ENCODE measurements around the gene H2BK1. TPM values are rescaled to one million over a fixed set of nuclear protein-coding genes. Genes with fewer than 3 reads are reported as not detected.
A peak's percentile ranks its signal among the peaks of the same experiment; 100 is the strongest.

Gene H2BK1
- total and polyA plus RNA-seq, 11 donors = not detected

DNA sequence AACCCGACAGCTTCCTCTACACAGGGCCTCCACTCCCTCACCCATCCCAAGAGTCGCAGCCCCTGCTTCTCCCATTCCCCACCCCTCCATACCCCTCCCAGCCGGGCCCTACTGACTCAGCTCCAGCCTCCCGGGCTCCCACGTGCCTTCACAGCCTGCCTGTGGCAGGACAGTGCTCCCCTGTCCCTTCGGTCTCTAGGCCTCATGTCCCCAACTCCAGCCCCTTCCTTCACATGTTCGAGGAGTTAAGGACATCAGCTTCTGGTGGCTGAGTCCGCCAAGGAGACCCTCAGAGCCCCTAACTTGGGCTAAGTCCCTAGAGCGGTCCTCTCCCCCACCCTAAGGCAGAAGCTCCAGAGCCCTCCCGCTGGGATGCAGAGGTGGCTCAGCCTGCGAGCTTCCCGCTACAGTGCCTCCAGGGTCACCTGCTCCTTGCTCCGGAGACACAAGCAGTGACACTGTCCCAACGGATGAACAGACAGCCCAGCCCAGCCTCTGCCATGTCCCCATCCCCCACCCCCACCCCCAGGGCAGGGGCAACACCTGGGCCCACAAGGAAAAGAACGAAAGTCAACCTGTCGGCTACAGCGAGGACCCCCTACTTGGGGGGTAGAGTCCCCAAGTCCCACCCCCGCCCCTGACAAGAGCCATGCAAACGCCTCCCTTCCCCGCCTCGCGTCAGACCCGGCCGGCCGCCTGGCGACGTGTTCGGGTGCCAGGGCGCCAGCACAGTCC is 37.5 kb upstream of the H2BK1 start:
- Histone ChIP-seq H3K36me3 (no peaks in the 10 kb centered on the region), H3K4me1 (peaks cover 4 to 92% (median 67%) of the 10 kb centered on the region in 12 donors), H3K4me3 (peak overlapping the region; percentile 58 to 88 (median 76)), H3K27me3 (peaks cover 0 to 54% (median 7%) of the 10 kb centered on the region in 9 donors), H3K9me3 (no peaks in the 10 kb centered on the region), H3K27ac (peak overlapping the region; percentile 86 to 100 (median 97))
- DNase-seq (peak in 1 of 5 donors; percentile 43), ATAC-seq (peak in 2 of 4 donors; percentile 7 to 17)
- TF ChIP-seq POLR2A (IDR thresholded peaks at IDR 0.05) = no peak
- TF ChIP-seq, protein P1, sequence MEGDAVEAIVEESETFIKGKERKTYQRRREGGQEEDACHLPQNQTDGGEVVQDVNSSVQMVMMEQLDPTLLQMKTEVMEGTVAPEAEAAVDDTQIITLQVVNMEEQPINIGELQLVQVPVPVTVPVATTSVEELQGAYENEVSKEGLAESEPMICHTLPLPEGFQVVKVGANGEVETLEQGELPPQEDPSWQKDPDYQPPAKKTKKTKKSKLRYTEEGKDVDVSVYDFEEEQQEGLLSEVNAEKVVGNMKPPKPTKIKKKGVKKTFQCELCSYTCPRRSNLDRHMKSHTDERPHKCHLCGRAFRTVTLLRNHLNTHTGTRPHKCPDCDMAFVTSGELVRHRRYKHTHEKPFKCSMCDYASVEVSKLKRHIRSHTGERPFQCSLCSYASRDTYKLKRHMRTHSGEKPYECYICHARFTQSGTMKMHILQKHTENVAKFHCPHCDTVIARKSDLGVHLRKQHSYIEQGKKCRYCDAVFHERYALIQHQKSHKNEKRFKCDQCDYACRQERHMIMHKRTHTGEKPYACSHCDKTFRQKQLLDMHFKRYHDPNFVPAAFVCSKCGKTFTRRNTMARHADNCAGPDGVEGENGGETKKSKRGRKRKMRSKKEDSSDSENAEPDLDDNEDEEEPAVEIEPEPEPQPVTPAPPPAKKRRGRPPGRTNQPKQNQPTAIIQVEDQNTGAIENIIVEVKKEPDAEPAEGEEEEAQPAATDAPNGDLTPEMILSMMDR (IDR thresholded peaks at IDR 0.05) = no peak
- intact Hi-C loops (cut with DNase I) = loop anchor here in 9 of 10 donors (2.0 to 10.0 kb wide), 5 partner anchors 55 to 125 kb away; no protein-coding TSS in a partner anchor
- 6 to 9% (median 7%) methylated on average over 14 to 29 of the region's 29 CpGs for WGBS, 4 donors

DNA sequence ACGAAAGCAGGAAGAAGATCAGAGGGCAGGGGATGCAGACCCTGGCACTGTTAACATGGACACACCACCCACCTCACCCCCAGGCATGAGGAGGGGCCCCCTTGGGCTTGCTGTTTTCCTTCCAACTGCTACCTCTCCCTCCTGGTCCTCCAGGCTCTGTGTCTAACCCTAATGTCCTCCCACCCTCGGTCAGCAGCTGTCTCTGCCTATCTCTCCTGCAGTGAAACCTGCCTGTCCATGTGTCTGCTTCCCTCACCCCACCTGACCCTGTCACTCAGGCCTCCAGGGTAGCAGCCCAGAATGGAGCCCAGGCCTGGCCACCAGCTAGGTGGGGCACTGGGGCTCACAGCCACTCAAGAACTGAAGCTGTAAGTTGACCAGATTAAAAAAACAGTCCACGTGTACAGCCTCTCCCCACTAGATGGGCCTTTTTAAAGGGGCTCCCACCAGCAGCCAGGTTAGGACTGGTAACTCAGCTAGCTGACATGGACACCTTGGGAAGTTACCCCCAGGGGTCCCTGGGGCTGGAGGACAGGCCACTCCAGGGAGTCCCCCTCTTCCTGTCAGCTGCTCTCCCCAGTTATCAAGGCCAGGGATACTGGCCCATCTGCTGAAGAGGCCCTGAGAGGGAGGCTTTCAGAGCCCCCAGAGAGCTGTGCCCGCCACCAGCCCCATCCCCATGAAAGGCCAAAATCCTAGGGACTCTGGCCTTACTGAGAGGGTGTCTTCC is 36.7 kb upstream of the H2BK1 start:
- Histone ChIP-seq H3K27me3 (peaks cover 0 to 47% (median 7%) of the 10 kb centered on the region in 9 donors), H3K36me3 (peaks cover 0 to 7% (median 1%) of the 10 kb centered on the region in 9 donors), H3K4me1 (peaks cover 4 to 85% (median 64%) of the 10 kb centered on the region in 12 donors), H3K9me3 (no peaks in the 10 kb centered on the region), H3K27ac (peak overlapping the region; percentile 52 to 100 (median 97)), H3K4me3 (peak overlapping the region; percentile 58 to 88 (median 76))
- ATAC-seq (peak in 1 of 4 donors; percentile 16), DNase-seq (peak in 2 of 5 donors; percentile 33 to 65)
- intact Hi-C loops (cut with DNase I) = loop anchor here in 9 of 10 donors (2.0 to 10.0 kb wide), 5 partner anchors 55 to 125 kb away; no protein-coding TSS in a partner anchor
- WGBS, 4 donors = 29 to 44% (median 35%) methylated on average over 3 to 4 of the region's 4 CpGs
- TF ChIP-seq POLR2A (IDR thresholded peaks at IDR 0.05) = no peak
- TF ChIP-seq, protein P1 (IDR thresholded peaks at IDR 0.05) = no peak

DNA sequence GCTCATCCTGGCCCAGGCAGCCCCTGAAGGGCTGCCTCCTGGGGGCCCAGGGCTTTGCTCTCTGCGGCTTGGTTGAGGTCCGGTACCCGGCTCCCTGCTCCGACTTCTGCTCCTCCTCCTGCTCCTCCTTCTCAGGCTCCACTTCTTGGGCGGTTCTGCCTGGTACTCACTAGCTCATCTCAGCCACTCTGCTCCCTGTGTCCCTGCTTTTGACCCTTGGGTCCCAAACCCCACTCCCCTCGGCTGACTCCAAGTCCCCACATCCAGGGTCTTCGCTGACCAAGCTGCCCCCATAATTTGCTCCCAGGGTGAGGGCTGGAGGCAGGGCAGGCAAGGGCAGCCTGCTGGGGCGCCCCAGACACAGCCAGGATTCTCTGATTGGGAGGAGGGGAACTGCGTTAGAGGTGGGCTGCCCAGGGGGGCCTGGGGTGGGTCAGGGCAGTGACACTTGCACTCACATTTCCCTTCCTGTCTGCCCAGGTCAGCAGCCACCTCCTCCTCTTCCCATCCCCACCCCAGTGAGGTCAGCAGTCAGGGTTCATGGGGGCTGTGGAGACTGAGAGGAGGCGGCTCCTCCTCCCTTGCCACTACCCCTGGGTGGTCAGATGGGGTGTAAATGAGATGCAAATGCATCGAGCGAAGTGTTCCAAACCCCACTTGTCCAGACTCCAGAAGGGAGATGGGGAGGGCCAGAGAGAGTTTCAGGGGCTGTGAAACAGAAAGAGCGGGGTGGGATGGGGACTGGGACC is 36.0 kb upstream of the H2BK1 start:
- Histone ChIP-seq H3K27ac (peak overlapping the region in 10 of 12 donors; percentile 86 to 100 (median 98)), H3K36me3 (peaks cover 0 to 14% (median 8%) of the 10 kb centered on the region in 9 donors), H3K4me3 (peak overlapping the region in 9 of 12 donors; percentile 27 to 88 (median 48)), H3K27me3 (peaks cover 0 to 42% (median 7%) of the 10 kb centered on the region in 9 donors), H3K9me3 (no peaks in the 10 kb centered on the region), H3K4me1 (peaks cover 4 to 80% (median 62%) of the 10 kb centered on the region in 12 donors)
- no peak for ATAC-seq
- peak in 1 of 5 donors; percentile 21 for DNase-seq
- 41 to 53% (median 48%) methylated on average over 13 of the region's 13 CpGs for WGBS, 4 donors
- intact Hi-C loops (cut with DNase I) = loop anchor here in 9 of 10 donors (2.0 to 10.0 kb wide), 5 partner anchors 56 to 124 kb away; no protein-coding TSS in a partner anchor
- TF ChIP-seq POLR2A (IDR thresholded peaks at IDR 0.05) = no peak
- TF ChIP-seq, protein P1 (IDR thresholded peaks at IDR 0.05) = no peak

Data from heart left ventricle (tissue), 16 donors.